Activated CD4-positive, alpha-beta T cell treated with anti-CD3 and anti-CD28 coated beads for 36 hours (primary cell): ENCODE measurements around the gene RASA3. TPM values are rescaled to one million over a fixed set of nuclear protein-coding genes. Genes with fewer than 3 reads are reported as not detected.
A peak's percentile ranks its signal among the peaks of the same experiment; 100 is the strongest.

Source experiments
- ATAC-seq: fragments of 200-7000 bp; cut with Tn5 transposase; one replicate; pipeline ENCODE4 v1.10.0; 2021; ENCODE audit warnings: mild to moderate bottlenecking, moderate library complexity
- CTCF ChIA-PET: fragments of 350-600 bp; sonication (Branson Sonifier 250); formaldehyde crosslinking; loops from one replicate; lab custom pipeline; 2021; ENCODE audit warnings: antibody characterized with exemption; lab: Charles Lee
- POLR2A ChIA-PET: fragments of 350-600 bp; sonication (Branson Sonifier 250); formaldehyde crosslinking; loops from one replicate; lab custom pipeline; 2021; ENCODE audit warnings: antibody characterized with exemption, inconsistent platforms; lab: Charles Lee
- DNase-seq: peaks from one replicate; pipeline ENCODE4 v3.0.0-alpha.2; 2020
- H3K27ac Mint-ChIP-seq: one replicate; pipeline ENCODE4 v1.8.0; 2021; ENCODE audit warnings: mixed read lengths
- H3K27me3 Mint-ChIP-seq: one replicate; pipeline ENCODE4 v1.8.0; 2021; ENCODE audit warnings: mixed read lengths
- H3K36me3 Mint-ChIP-seq: one replicate; pipeline ENCODE4 v1.8.0; 2021; ENCODE audit warnings: low read depth, mixed read lengths
- H3K4me1 Mint-ChIP-seq: one replicate; pipeline ENCODE4 v1.8.0; 2021; ENCODE audit warnings: mixed read lengths
- H3K4me3 Mint-ChIP-seq: one replicate; pipeline ENCODE4 v1.8.0; 2021; ENCODE audit warnings: mild to moderate bottlenecking, moderate library complexity, mixed read lengths
- H3K9me3 Mint-ChIP-seq: one replicate; pipeline ENCODE4 v1.8.0; 2021; ENCODE audit warnings: low read depth, mixed read lengths
- intact Hi-C, 2 experiments: fragments of 100-400 bp; cut with DNase I in 1 of 2; cut with micrococcal nuclease in 1 of 2; formaldehyde crosslinking; loops; one replicate each; pipeline versions ENCODE4 v1.14.2 to v1.15.1; 2022 to 2024; cut with DNase I, micrococcal nuclease
- total RNA-seq, 2 experiments: library from RNA; stranded (reverse); gene quantifications; one replicate each; pipeline ENCODE4 v1.2.3, GENCODE V29; 2021

RASA3 gene
- total RNA-seq, 2 experiments from 2014 or later, result 33.0 to 34.7 TPM

DNA sequence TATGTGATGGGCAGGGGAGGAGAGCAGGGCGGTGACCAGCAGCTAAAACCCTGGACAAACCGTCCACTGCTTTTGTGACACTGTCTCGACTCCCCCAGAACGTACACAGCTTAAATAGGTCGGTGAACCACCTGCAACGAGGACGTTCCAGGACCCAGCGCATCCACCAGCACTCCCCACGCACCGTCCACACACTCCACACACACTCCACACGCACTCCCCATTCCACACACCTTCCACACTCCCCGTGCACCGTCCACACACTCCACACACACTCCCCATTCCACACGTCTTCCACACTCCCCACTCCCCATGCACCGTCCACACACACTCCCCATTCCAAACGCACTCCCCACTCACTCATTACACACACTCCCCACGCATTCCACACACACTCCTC lies 120.3 kb downstream of the RASA3 start:
- ATAC-seq, result no peak
- Mint-ChIP-seq H3K36me3 (peaks cover 29% of the 10 kb centered on the region), H3K9me3 (no peaks in the 10 kb centered on the region), H3K27ac (no peak overlapping the region), H3K27me3 (no peaks in the 10 kb centered on the region), H3K4me1 (peaks cover 8% of the 10 kb centered on the region), H3K4me3 (no peak overlapping the region)
- no peak for DNase-seq
- intact Hi-C loops, result no loop called here
- ChIA-PET CTCF (interaction anchor here (1.1 kb wide), 1 partner anchor 214 kb away, joined by 3 read pairs; no protein-coding TSS in a partner anchor), POLR2A (no interaction called here)

DNA sequence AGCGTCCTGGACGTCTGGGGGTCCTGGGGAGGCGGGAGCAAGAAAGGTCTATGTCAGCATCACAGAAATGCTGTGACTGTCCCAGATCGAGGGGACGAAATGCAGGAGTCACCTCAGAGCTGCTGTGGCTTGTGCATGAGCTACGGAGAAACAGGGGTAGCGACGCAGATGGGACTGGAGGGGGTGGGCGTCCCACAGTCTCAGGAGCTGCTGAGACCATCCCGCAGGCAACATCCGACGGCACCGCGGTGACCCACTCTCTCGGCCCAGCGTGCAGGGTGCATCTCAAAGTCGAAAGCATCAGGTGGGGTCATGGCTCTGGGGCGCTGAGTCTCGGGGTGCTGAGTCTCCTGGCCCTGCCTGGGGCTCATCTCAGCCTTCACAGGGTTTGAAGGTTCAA lies 121.2 kb downstream of the RASA3 start:
- H3K9me3 Mint-ChIP-seq, result no peaks in the 10 kb centered on the region
- no peak for ATAC-seq
- CTCF ChIA-PET, result interaction anchor here (1.1 kb wide), 1 partner anchor 215 kb away, joined by 3 read pairs; no protein-coding TSS in a partner anchor
- no peak for DNase-seq
- intact Hi-C loops, result no loop called here
- peak overlapping the region; percentile 39 for H3K27ac Mint-ChIP-seq
- peaks cover 8% of the 10 kb centered on the region for H3K4me1 Mint-ChIP-seq
- H3K36me3 Mint-ChIP-seq, result peaks cover 23% of the 10 kb centered on the region
- no peak overlapping the region for H3K4me3 Mint-ChIP-seq
- POLR2A ChIA-PET, result no interaction called here
- no peaks in the 10 kb centered on the region for H3K27me3 Mint-ChIP-seq

- H3K4me3 Mint-ChIP-seq, result no peak overlapping the region
- intact Hi-C loops, result no loop called here
- H3K27me3 Mint-ChIP-seq, result no peaks in the 10 kb centered on the region
- H3K4me1 Mint-ChIP-seq, result peaks cover 4% of the 10 kb centered on the region
- ATAC-seq (peak; percentile 47), DNase-seq (peak; percentile 33)
- H3K9me3 Mint-ChIP-seq, result no peaks in the 10 kb centered on the region
- H3K27ac Mint-ChIP-seq, result peak overlapping the region; percentile 39
- H3K36me3 Mint-ChIP-seq, result peaks cover 18% of the 10 kb centered on the region
- ChIA-PET POLR2A (no interaction called here), CTCF (no interaction called here)
Measured at GRCh38 chr13:114010401-114011101, 121.9 kb downstream of the RASA3 start.

- H3K4me3 Mint-ChIP-seq, result no peak overlapping the region
- intact Hi-C loops, result no loop called here
- peaks cover 3% of the 10 kb centered on the region for H3K4me1 Mint-ChIP-seq
- peaks cover 16% of the 10 kb centered on the region for H3K36me3 Mint-ChIP-seq
- DNase-seq (no peak), ATAC-seq (no peak)
- ChIA-PET CTCF (no interaction called here), POLR2A (no interaction called here)
- no peak overlapping the region for H3K27ac Mint-ChIP-seq
- H3K9me3 Mint-ChIP-seq, result no peaks in the 10 kb centered on the region
- H3K27me3 Mint-ChIP-seq, result no peaks in the 10 kb centered on the region
Measured at GRCh38 chr13:114009590-114010400, 122.6 kb downstream of the RASA3 start.

DNA sequence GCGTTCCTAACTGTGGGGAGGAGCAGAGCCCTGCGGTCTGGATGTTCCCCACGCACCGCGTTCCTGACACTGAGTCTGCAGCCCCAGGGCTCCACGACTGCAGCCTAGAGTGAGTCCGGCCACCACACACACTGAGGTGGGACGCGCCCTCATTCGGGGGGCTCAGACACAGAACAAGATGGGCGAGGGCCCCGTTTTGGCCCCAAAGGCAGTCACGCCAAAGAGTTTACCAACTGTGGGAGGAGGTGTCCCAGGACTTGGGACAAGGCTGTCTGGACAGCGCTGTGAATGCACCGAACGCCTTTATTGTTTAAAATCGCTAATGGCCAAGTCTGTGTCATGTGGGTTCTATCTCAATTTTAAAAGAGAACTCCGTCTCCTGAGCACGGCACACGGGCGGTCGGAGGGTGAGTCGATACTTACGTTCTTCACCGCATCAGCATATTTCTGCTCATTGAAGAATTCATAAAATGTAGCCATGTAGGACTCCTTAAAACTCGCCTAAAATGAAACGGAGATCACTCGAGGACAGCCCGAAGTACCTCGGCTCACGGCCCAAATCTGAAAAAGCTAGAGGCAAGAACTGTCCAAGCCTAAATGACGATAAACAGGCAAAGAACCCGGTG lies 123.3 kb downstream of the RASA3 start:
- Mint-ChIP-seq H3K27me3 (no peaks in the 10 kb centered on the region), H3K36me3 (peaks cover 16% of the 10 kb centered on the region), H3K27ac (peak overlapping the region; percentile 31), H3K9me3 (no peaks in the 10 kb centered on the region), H3K4me3 (no peak overlapping the region), H3K4me1 (peaks cover 3% of the 10 kb centered on the region)
- DNase-seq (peak; percentile 2), ATAC-seq (no peak)
- intact Hi-C loops, result no loop called here
- ChIA-PET CTCF (no interaction called here), POLR2A (no interaction called here)

GRCh38 chr13:114007566-114007965 lies 124.9 kb downstream of the RASA3 start:
- ATAC-seq (no peak), DNase-seq (peak; percentile 2)
- CTCF ChIA-PET, result no interaction called here
- Mint-ChIP-seq H3K27ac (no peak overlapping the region), H3K9me3 (no peaks in the 10 kb centered on the region), H3K4me3 (no peak overlapping the region), H3K36me3 (peaks cover 16% of the 10 kb centered on the region), H3K4me1 (peaks cover 3% of the 10 kb centered on the region), H3K27me3 (no peaks in the 10 kb centered on the region)
- intact Hi-C loops, result no loop called here
- POLR2A ChIA-PET, result no interaction called here

GRCh38 chr13:114005206-114005724 lies 127.2 kb downstream of the RASA3 start:
- DNase-seq, result peak; percentile 3
- ChIA-PET POLR2A (no interaction called here), CTCF (no interaction called here)
- Mint-ChIP-seq H3K9me3 (no peaks in the 10 kb centered on the region), H3K27ac (no peak overlapping the region), H3K27me3 (no peaks in the 10 kb centered on the region), H3K4me3 (no peak overlapping the region), H3K4me1 (no peaks in the 10 kb centered on the region), H3K36me3 (peaks cover 10% of the 10 kb centered on the region)
- ATAC-seq, result no peak
- intact Hi-C loops, result no loop called here

GRCh38 chr13:114004420-114005205 lies 127.8 kb downstream of the RASA3 start:
- H3K4me3 Mint-ChIP-seq, result no peak overlapping the region
- no peaks in the 10 kb centered on the region for H3K4me1 Mint-ChIP-seq
- ATAC-seq, result no peak
- DNase-seq, result peak; percentile 1
- ChIA-PET CTCF (no interaction called here), POLR2A (no interaction called here)
- intact Hi-C loops, result no loop called here
- peaks cover 11% of the 10 kb centered on the region for H3K36me3 Mint-ChIP-seq
- no peaks in the 10 kb centered on the region for H3K27me3 Mint-ChIP-seq
- H3K27ac Mint-ChIP-seq, result no peak overlapping the region
- no peaks in the 10 kb centered on the region for H3K9me3 Mint-ChIP-seq

- ATAC-seq, result no peak
- H3K27me3 Mint-ChIP-seq, result no peaks in the 10 kb centered on the region
- H3K9me3 Mint-ChIP-seq, result no peaks in the 10 kb centered on the region
- no peak overlapping the region for H3K27ac Mint-ChIP-seq
- ChIA-PET CTCF (no interaction called here), POLR2A (interaction anchor here (0.7 kb wide), 1 partner anchor 147 kb away, joined by 3 read pairs; no protein-coding TSS in a partner anchor)
- intact Hi-C loops, result no loop called here
- no peak overlapping the region for H3K4me3 Mint-ChIP-seq
- no peak for DNase-seq
- peaks cover 17% of the 10 kb centered on the region for H3K36me3 Mint-ChIP-seq
- no peaks in the 10 kb centered on the region for H3K4me1 Mint-ChIP-seq
Measured at GRCh38 chr13:114002771-114003321, 129.6 kb downstream of the RASA3 start.

DNA sequence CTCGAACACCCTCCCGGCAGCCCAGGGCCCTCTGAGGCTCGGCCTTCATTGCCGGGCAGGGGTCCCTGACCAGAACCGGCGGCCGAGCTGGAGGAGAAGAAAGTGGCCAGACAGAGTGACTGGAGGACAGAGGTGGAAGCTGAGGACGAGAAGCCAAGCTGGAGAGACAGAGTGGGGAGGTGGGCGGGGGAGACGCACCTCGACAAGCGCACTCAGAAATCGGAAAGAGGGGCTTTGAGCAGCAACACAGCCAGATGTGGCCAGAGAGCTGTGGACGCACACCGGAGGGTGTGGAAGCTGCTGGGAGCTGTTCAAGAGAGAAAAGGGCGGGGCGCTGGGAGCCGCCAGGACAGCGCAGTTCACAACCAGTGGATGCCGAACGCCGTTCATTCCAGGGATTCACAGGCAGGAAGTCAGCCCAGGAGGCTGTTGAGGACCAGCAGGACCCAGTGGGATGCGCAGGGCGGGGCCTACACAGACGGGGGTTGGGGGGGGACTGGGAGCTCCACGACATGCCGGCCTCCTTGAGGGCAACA lies 130.3 kb downstream of the RASA3 start:
- ChIA-PET CTCF (no interaction called here), POLR2A (no interaction called here)
- Mint-ChIP-seq H3K36me3 (peaks cover 18% of the 10 kb centered on the region), H3K4me3 (no peak overlapping the region), H3K9me3 (no peaks in the 10 kb centered on the region), H3K27ac (peak overlapping the region; percentile 37), H3K4me1 (no peaks in the 10 kb centered on the region), H3K27me3 (no peaks in the 10 kb centered on the region)
- no peak for DNase-seq
- no peak for ATAC-seq
- intact Hi-C loops, result no loop called here
